B cell (primary cell): Measurements from ENCODE around the gene MAML3. TPM values are rescaled to one million over a fixed set of nuclear protein-coding genes. Genes with fewer than 3 reads are reported as not detected.

Experiments used
- ATAC-seq: fragments of 200-7000 bp; cut with Tn5 transposase; one replicate; pipeline ENCODE4 v1.10.0; 2021; ENCODE audit warnings: low read depth, mild to moderate bottlenecking, moderate number of reproducible peaks, moderate library complexity
- CTCF ChIA-PET: fragments of 350-600 bp; sonication (Branson Sonifier 250); formaldehyde crosslinking; loops from one replicate; lab custom pipeline; 2021; ENCODE audit warnings: antibody characterized with exemption, inconsistent platforms; lab: Charles Lee
- POLR2A ChIA-PET: fragments of 350-600 bp; sonication (Branson Sonifier 250); formaldehyde crosslinking; loops from one replicate; lab custom pipeline; 2021; ENCODE audit warnings: antibody characterized with exemption; lab: Charles Lee
- DNase-seq: peaks from one replicate; pipeline ENCODE4 v3.0.0; 2013
- H2AFZ ChIP-seq: 2 replicates; pipeline ENCODE4 v1.6.1; 2012; ENCODE audit warnings: mild to moderate bottlenecking, low read depth, low read length; ENCODE audit not compliant: insufficient read depth, poor library complexity, severe bottlenecking
- H3K27ac ChIP-seq, 2 donors: 1 replicate in 1 of 2; 2 replicates in 1 of 2; pipeline ENCODE4 v1.5.1; 2012 to 2013; ENCODE audit warnings: low read length in 2 of 2, mild to moderate bottlenecking in 2 of 2, moderate library complexity in 1 of 2
- H3K27me3 ChIP-seq, 4 experiments: fragments of 200-600 bp in 1 of 4; sonication (generic) in 1 of 4; replicated peaks in 1 of 4; 1 replicate in 2 of 4; 2 replicates in 2 of 4; pipeline versions ENCODE4 v1.6.1 to v1.7.0; 2013 to 2016; ENCODE audit warnings: low read length in 3 of 4, mild to moderate bottlenecking in 2 of 4, mixed read lengths in 1 of 4, moderate library complexity in 1 of 4; ENCODE audit not compliant: insufficient read depth in 4 of 4, control insufficient read depth in 3 of 4; ENCODE audit errors: control extremely low read depth in 1 of 4
- H3K36me3 ChIP-seq, 2 experiments: replicated peaks in 1 of 2; 1 replicate in 1 of 2; 2 replicates in 1 of 2; pipeline versions ENCODE4 v1.6.1 to v1.7.1; 2013; ENCODE audit warnings: low read length in 1 of 2; ENCODE audit not compliant: insufficient read depth in 2 of 2, control insufficient read depth in 1 of 2; ENCODE audit errors: control extremely low read depth in 1 of 2, extremely low read depth in 1 of 2
- H3K4me1 ChIP-seq, 2 donors: fragments of 200-600 bp in 1 of 2; sonication (generic) in 1 of 2; 1 replicate in 1 of 2; 2 replicates in 1 of 2; pipeline versions ENCODE4 v1.5.1 to v1.6.1; 2013 to 2017; ENCODE audit warnings: low read length in 2 of 2; ENCODE audit not compliant: control insufficient read depth in 2 of 2, insufficient read depth in 2 of 2
- H3K4me2 ChIP-seq: replicated peaks from 2 replicates; pipeline ENCODE3; 2012; ENCODE audit warnings: mild to moderate bottlenecking, low read depth, low read length; ENCODE audit not compliant: poor library complexity, severe bottlenecking
- H3K4me3 ChIP-seq, 5 experiments: fragments of 200-600 bp in 1 of 5; sonication (generic) in 1 of 5; 1 replicate in 3 of 5; 2 replicates in 2 of 5; pipeline versions ENCODE4 v1.5.1 to v1.7.0; 2011 to 2016; ENCODE audit warnings: low read length in 4 of 5, mild to moderate bottlenecking in 4 of 5, low read depth in 2 of 5, control low read depth in 1 of 5, moderate library complexity in 1 of 5; ENCODE audit not compliant: insufficient read depth in 1 of 5; ENCODE audit errors: control extremely low read depth in 1 of 5, extremely low read depth in 1 of 5
- H3K79me2 ChIP-seq: fragments of 200-600 bp; sonication (generic); one replicate; pipeline ENCODE4 v1.6.0; 2016; ENCODE audit warnings: low read length; ENCODE audit not compliant: control insufficient read depth, insufficient read depth
- H3K9ac ChIP-seq: fragments of 200-600 bp; sonication (generic); 2 replicates; pipeline ENCODE4 v1.6.1; 2017; ENCODE audit warnings: mild to moderate bottlenecking, low read length, moderate library complexity
- H3K9me3 ChIP-seq, 3 donors: one replicate each; pipeline versions ENCODE4 v1.6.1 to v1.7.1; 2013; ENCODE audit warnings: low read length in 2 of 3; ENCODE audit not compliant: control insufficient read depth in 2 of 3, insufficient read depth in 1 of 3; ENCODE audit errors: control extremely low read depth in 1 of 3
- H4K20me1 ChIP-seq: 2 replicates; pipeline ENCODE4 v1.6.0; 2012; ENCODE audit warnings: mild to moderate bottlenecking, low read length; ENCODE audit not compliant: insufficient read depth, control insufficient read depth, poor library complexity, severe bottlenecking
- H3K27ac Mint-ChIP-seq: one replicate; pipeline ENCODE4 v1.8.0; 2021; ENCODE audit warnings: mixed read lengths
- H3K27me3 Mint-ChIP-seq: one replicate; pipeline ENCODE4 v1.8.0; 2021; ENCODE audit warnings: mixed read lengths
- H3K4me1 Mint-ChIP-seq: one replicate; pipeline ENCODE4 v1.8.0; 2021; ENCODE audit warnings: mixed read lengths
- H3K4me3 Mint-ChIP-seq: one replicate; pipeline ENCODE4 v1.8.0; 2021; ENCODE audit warnings: mixed read lengths
- H3K9me3 Mint-ChIP-seq: one replicate; pipeline ENCODE4 v1.8.0; 2022; ENCODE audit warnings: mixed read lengths; ENCODE audit not compliant: insufficient read depth
- EZH2 ChIP-seq: IDR thresholded peaks from 2 replicates; pipeline ENCODE4 v1.6.1; 2012; ENCODE audit warnings: borderline replicate concordance, low read depth, mild to moderate bottlenecking, moderate library complexity, low read length; ENCODE audit not compliant: insufficient read depth, poor library complexity, severe bottlenecking
- WGBS: methylation state at CpG from one replicate; pipeline ENCODE4 v1.1.5; 2013; ENCODE audit warnings: missing lambda C conversion rate; ENCODE audit not compliant: insufficient coverage; 5-methylcytosine and 5-hydroxymethylcytosine counted together
- intact Hi-C: fragments of 100-400 bp; cut with micrococcal nuclease; formaldehyde crosslinking; loops from one replicate; pipeline ENCODE4 v1.10.0; 2022
- polyA plus RNA-seq: library from polyadenylated mRNA; depleted of rRNA; stranded (reverse); fragments of >200 nt; gene quantifications from 2 replicates; pipeline ENCODE4 v1.2.3, GENCODE V29; 2012
- total RNA-seq, 2 donors: library from RNA; stranded (reverse); fragments of 120-200 nt in 1 of 2; gene quantifications; 1 replicate in 1 of 2; 2 replicates in 1 of 2; pipeline versions ENCODE4 v1.2.3 to v1.2.4, GENCODE V29; 2013 to 2022
- TF ChIP-seq, protein P1 (sequence below): fragments of 200-600 bp; IDR thresholded peaks from one replicate; pipeline ENCODE4 v1.8.0; 2022; ENCODE audit warnings: antibody characterized with exemption, mild to moderate bottlenecking

The MAML3 gene
- total and polyA plus RNA-seq, 2 donors (not counting 1 experiment from before 2014, with no cell fraction given): 0.94 to 5.3 TPM

DNA sequence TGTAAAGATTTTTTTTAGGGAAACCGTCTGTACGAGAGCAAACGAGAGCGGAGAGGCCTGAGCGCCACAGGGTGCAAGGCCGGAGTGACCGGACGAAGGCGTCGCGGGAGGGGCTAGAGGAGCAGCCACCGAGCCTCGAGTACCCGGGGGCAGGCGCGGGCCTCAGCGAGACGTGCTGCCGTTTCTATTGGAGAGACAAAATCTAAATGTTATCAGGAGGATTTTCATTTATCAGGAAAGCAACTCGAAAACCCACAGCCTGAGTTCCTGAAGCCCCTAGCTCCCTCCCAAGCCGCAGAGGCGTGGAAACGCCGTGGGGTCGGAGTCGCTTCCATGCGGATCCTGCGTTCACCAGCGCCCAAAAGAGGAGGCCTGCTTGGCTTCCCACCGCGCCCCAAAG is 294.1 kb downstream of the MAML3 start:
- Histone ChIP-seq H3K9me3 (no peaks in the 10 kb centered on the region), H2AFZ (no peak overlapping the region), H4K20me1 (no peaks in the 10 kb centered on the region), H3K27ac (no peak overlapping the region), H3K27me3 (peaks cover 0 to 3% (median 0%) of the 10 kb centered on the region in 4 experiments), H3K4me3 (no peak overlapping the region), H3K9ac (no peak overlapping the region), H3K36me3 (no peaks in the 10 kb centered on the region), H3K4me2 (no peak overlapping the region), H3K4me1 (no peaks in the 10 kb centered on the region), H3K79me2 (no peaks in the 10 kb centered on the region)
- intact Hi-C loops: no loop called here
- ChIA-PET CTCF (no interaction called here), POLR2A (no interaction called here)
- TF ChIP-seq, protein P1, sequence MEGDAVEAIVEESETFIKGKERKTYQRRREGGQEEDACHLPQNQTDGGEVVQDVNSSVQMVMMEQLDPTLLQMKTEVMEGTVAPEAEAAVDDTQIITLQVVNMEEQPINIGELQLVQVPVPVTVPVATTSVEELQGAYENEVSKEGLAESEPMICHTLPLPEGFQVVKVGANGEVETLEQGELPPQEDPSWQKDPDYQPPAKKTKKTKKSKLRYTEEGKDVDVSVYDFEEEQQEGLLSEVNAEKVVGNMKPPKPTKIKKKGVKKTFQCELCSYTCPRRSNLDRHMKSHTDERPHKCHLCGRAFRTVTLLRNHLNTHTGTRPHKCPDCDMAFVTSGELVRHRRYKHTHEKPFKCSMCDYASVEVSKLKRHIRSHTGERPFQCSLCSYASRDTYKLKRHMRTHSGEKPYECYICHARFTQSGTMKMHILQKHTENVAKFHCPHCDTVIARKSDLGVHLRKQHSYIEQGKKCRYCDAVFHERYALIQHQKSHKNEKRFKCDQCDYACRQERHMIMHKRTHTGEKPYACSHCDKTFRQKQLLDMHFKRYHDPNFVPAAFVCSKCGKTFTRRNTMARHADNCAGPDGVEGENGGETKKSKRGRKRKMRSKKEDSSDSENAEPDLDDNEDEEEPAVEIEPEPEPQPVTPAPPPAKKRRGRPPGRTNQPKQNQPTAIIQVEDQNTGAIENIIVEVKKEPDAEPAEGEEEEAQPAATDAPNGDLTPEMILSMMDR: no peak
- TF ChIP-seq EZH2: no peak
- Mint-ChIP-seq H3K27me3 (peaks cover 16% of the 10 kb centered on the region), H3K27ac (no peak overlapping the region), H3K9me3 (no peaks in the 10 kb centered on the region), H3K4me3 (no peak overlapping the region), H3K4me1 (peaks cover 2% of the 10 kb centered on the region)
- DNase-seq (no peak), ATAC-seq (no peak)
- WGBS: 95% methylated on average over 28 of the region's 31 CpGs

DNA sequence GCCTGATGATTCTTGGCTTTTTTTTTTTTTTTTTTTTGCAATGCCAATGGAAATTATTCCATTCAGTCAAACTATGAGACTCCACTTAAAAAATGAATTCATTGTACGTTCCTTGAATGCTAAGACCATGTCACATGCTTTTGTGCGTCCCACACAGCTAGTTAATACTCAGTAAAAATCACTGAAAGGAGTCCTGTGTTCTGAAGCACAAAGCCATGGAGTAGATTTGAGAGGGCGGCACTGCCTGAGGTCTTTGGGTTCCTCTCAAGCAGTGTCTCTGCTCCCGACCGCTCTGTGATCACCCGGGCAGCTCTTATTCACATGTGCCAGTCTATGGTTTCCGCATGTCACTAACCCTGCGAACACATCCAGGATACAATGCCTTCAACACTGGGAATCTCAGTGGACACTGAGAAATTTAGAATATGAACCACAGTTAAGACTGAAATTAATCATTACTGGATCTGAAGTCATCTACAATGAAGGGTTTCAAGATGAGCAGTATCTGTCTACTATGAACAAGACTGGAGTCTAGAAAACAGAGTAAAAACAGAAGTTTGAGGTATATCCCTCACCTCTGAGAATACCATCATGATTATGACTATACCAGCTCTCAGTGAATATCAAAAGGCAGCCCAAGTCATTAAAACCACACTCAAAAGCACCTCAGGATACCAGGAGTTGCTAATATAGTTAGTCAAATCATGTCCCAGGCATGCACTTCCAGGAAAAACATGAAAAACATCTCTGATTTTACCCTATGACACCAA is 295.4 kb downstream of the MAML3 start:
- Histone ChIP-seq H3K9me3 (no peaks in the 10 kb centered on the region), H2AFZ (no peak overlapping the region), H3K79me2 (no peaks in the 10 kb centered on the region), H3K4me2 (no peak overlapping the region), H3K4me1 (no peaks in the 10 kb centered on the region), H4K20me1 (no peaks in the 10 kb centered on the region), H3K4me3 (no peak overlapping the region), H3K27ac (no peak overlapping the region), H3K36me3 (no peaks in the 10 kb centered on the region), H3K27me3 (peaks cover 0 to 3% (median 0%) of the 10 kb centered on the region in 4 experiments), H3K9ac (no peak overlapping the region)
- Mint-ChIP-seq H3K9me3 (no peaks in the 10 kb centered on the region), H3K4me3 (no peak overlapping the region), H3K27me3 (peaks cover 16% of the 10 kb centered on the region), H3K4me1 (peaks cover 2% of the 10 kb centered on the region), H3K27ac (no peak overlapping the region)
- POLR2A ChIA-PET: interaction anchor here (0.5 kb wide), 1 partner anchor 187 kb away, joined by 5 read pairs; no protein-coding TSS in a partner anchor
- TF ChIP-seq, protein P1: no peak
- TF ChIP-seq EZH2: no peak
- ATAC-seq (no peak), DNase-seq (no peak)
- CTCF ChIA-PET: no interaction called here
- intact Hi-C loops: no loop called here
- 84% methylated on average over 6 of the region's 8 CpGs for WGBS
